Measurements from ENCODE around the gene KLF16.

KLF16 gene

DNA sequence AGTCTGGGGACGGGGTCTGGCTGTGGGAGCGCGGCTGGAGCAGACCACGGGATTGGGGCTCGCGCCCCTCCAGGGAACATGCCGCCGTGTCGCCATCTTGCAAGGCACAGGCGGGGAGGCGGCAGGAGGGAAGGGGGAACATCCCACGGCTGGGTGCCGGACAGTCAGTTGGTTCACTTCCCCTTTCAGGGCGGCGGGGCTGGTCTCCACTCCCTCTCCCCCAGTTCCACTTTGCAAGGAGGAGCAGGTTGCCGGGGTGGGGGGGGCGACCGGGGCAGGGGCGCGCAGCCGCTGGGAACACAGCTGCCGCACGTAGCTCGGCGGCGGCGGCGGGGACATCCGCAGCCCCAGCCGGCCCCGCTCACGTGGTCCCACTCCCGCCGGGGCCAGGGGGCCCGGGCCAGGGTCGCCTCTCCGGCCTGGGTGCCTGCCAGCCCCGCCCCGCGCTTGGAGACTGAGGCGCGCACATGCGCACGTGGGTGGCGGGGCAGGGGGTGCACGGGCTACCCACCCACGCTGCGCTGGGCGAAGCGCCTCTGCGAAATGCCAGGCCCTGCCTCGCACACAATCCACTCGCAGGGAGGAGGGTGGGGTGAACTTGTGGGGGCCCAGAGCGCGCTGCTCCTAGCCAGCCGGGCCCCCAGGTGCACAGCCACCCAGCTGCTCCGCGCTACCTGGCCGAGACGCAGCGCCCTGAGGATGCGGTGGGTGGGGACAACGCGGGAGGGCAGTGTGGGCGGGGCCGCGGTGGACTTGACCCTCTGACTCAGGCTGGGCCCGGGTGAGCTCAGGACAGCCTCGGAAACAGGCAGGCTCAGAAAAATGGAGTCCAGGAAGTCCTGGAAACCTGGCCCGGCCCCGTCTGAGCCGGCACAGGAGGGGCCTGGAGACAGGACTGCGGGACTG, 6.4 kb downstream of the KLF16 start:
- H3K27ac ChIP-seq, result peak overlapping the region; percentile 90
- DNase-seq (ENCODE audit: low read depth, low spot score), result peak; percentile 18

DNA sequence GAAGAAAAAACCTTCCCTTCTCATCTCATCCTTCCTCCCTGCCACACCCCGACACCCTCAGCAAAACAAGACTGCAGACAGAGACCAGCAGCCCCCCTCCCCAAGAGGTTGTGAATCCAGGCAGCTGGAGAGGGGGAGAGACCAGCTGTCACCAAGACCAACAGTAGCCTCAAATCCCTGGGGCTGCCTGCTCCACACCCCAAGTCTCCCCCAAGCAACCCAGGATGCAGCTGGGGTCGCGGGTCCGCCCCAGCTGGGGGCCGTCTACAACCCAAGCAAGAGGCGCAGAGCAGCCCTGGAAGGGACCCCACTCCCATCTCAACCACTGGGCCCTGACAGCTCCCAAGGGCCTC, 7.1 kb downstream of the KLF16 start:
- peak overlapping the region; percentile 90 for H3K27ac ChIP-seq
- no peak for DNase-seq (ENCODE audit: low read depth, low spot score)

GRCh38 chr19:1855828-1856255, 7.5 kb downstream of the KLF16 start:
- H3K27ac ChIP-seq, result peak overlapping the region; percentile 90
- no peak for DNase-seq (ENCODE audit: low read depth, low spot score)

DNA sequence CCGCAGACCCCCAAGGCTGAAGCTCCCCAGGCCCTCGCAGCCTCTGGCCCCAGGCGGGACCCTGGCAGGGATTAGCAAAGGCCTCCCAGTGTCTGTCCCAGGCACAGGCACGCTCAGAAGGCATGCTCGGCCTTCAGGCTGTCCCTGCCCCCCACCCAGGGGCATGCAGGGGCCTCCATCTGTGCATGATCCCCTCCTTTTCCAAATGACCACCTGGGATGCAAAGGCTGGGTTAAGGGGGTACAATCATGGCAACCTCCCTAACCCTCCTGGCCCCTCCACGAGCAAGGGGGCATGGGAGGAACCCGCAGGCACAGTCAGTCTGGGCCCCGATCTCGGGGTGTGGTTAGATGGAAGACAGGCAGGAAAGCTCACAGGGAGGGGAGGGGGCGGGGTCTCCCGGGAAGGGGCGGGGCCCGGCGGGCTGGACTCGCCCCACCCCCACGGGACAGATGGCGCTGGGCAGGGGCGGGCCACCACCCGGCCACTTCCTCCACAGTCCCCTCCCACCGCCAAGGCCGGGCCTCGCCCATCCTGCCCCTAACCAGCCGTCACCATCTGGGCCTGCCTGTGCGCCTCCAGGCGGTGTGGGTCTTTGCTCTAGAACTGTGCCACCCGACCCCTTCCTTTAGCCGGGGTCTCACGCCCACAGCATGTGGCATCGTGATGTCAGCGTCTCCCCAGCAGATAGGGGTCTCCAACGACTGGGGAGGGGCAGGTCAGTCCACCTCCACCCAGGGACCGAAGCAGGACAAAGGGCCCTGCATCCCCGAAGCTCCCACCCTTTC, 8.1 kb downstream of the KLF16 start:
- peak overlapping the region; percentile 90 for H3K27ac ChIP-seq
- peak; percentile 10 for DNase-seq (ENCODE audit: low read depth, low spot score)

DNA sequence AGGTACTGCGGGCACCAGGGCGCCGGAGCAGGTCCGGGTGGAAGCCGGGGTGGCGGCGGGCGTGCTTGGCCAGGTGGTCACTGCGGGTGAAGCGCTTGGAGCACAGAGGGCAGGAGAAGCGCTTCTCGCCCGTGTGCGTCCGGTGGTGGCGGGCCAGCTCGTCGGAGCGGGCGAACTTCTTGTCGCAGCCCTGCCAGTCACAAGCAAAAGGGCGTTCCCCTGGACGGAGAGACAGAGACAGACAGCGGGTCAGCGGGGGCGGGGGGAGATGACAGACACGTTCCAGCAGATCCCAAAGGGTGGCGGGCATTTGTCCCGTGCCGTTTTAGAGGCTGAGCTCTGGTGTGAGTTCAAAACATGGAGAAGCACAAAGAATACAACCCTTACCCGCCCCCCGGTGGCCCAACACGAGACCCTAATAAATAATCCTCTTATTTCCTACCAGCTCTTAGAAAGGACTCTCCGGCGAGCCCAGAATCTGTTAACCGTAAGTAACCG, 8.8 kb downstream of the KLF16 start:
- DNase-seq (ENCODE audit: low read depth, low spot score), result no peak
- peak overlapping the region; percentile 90 for H3K27ac ChIP-seq

DNA sequence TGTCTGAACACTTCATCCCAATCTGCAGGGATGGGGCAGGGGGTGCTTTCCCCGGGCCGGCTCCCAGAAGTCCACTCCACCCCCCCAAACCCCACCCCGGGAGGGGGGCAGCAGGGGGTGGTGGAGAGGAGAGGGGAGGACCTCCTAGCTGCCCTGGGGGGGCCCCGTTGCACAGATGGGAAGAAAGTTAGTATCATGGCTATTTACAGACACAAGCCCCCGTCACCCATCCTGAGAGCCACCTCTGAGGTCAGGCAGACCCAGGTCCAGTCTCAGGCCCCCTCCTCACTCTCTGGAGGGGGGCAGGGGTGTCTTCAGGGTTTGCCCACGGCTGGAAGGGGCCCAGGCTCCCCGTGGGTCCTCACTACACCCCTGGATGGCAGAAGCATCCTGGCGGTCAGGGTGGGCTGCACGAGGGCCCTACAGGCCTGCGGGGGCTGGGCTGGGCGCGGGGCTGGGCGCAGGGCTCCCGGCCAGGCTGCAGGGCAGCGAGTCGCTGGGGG, 9.3 kb downstream of the KLF16 start:
- DNase-seq (ENCODE audit: low read depth, low spot score), result no peak
- peak overlapping the region; percentile 90 for H3K27ac ChIP-seq

DNA sequence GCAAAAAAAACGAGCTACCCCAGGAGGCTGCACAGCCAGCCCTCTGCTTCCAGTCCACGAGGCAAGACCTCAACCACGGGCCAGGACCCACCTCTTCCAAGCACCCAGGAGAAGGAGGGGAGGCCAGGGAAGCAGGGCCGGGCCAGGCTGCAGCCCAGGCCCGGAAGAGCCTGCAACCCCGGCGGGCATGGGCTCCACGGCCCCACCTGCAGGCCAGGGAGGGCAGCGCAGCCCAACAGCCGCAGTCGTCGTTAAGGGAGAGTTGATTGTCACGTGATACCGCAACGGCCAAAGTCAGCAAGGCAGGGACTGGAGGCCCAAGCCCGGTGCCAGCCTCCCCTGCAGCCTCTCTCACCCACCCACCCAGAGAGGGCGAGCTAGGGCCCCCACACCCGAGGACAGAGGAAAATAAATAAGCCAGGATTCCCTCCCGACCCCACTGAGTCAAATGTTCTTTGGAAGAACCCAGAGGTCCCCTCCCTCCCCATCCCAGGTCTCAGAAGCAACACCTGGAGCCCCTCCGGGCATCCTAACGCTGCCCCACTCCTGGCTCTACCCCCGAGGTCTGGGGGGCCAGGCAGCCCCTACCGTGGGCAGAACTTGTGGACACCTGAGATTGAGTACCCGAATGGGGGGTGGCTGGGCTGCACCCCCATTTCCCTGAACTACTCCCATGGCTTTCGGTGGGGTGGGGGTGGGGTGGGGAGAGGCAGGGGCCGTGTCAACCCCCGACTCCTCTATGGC, 9.9 kb downstream of the KLF16 start:
- DNase-seq (ENCODE audit: low read depth, low spot score), result no peak
- no peak overlapping the region for H3K27ac ChIP-seq

DNA sequence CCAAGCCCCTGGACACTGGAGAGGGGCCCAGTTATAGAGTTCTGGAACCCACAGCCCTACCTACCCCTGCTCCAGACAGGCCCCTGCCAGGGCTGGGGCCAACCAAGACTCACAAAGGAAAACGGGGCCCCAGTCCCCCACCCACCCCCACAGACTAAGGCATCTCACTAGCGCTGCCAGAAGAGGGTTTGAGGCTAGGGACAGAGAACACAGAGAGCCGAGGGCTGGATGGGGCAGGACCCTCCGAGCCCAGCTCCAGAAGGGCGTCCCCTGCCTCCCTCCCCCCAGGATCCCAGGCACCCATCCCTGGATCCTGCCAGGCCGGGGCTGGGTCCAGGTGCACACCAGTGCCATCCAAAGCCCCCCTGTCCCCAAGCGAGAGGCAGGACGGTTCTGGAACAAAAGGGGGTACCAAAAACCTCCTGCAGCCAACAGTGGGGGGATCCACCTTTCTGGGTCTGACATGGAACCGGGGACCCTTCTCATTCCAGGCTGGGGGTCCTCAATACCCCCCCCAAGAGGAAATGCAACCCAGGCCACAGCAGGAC, 10.7 kb downstream of the KLF16 start:
- no peak for DNase-seq (ENCODE audit: low read depth, low spot score)

DNA sequence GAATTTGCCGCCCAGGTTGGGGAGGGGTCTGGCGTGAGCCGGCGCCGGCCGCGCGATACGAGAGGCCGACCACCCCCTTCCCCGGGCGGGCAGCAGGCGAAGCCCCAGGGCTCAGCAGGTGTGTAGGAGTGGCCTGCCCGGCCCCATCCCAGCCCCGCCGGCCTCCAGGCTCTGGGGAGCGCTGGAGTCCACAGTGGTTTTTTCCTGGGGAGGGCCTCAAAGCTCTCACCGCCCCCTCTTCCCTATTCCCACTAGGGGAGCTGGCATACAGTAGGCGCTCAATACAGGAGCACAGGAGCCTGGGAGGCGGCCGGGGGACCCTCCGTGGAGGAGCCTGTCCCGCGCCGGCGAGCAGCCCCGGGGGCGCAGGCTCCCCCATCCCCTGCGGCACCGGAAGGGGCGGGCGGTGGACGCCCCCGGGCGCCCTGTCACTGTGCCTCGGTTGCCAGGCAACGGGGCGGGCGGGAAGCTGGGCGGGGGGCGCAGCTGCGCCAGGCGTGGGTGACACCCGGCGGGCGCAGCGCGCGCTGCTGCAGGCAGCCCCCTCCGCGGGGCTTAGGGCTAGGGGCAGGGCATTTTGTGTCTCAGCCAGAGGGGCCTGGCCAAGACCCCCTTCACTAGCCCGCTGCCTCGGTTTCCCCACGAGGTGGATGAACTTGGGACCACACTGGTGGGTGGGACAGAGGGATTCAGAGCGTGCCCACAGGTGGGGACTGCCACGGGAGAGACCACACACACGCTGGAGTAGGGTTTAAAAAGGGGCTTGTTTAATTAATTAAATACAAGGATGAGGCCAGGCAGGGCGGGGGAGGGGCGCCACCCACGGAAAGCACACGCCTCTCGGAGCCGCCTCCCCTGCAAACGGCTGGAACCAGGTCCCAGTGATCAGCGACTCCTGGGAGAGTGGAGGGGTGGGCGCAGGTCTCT, 11.5 kb downstream of the KLF16 start:
- H3K27ac ChIP-seq, result no peak overlapping the region
- no peak for DNase-seq (ENCODE audit: low read depth, low spot score)

More for the DNA sequence above, 10.7 kb downstream of the KLF16 start:
- H3K27ac ChIP-seq, result no peak overlapping the region

GRCh38 chr19:1850809-1851653, 12.3 kb downstream of the KLF16 start:
- no peak for DNase-seq (ENCODE audit: low read depth, low spot score)

DNA sequence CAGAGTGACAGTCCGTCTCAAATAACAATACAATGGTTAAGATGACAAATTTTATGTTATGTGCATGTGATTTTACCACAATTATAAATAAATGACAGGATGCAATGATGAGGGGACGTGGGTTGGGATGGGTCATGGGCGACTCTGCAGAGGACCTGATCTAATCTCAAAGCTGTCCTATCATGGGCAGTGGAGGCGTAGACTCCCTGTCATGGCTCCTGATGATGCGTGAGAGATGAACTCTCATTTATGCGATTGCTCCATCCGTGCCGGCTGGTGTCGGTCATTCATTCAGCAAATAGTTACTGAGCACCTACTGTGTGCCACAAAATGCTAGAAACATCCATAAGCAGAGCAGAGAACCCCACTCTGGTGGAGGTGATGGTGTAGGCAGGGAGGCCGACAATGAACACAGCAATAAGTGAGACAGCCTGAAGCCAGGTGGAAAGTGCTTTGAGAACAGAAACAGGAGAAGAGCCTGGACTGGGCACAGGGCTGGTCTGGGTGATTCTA, 13.4 kb downstream of the KLF16 start:
- no peak for DNase-seq (ENCODE audit: low read depth, low spot score)
- no peak overlapping the region for H3K27ac ChIP-seq

More at GRCh38 chr19:1850809-1851653, 12.3 kb downstream of the KLF16 start:
- H3K27ac ChIP-seq, result no peak overlapping the region

DNA sequence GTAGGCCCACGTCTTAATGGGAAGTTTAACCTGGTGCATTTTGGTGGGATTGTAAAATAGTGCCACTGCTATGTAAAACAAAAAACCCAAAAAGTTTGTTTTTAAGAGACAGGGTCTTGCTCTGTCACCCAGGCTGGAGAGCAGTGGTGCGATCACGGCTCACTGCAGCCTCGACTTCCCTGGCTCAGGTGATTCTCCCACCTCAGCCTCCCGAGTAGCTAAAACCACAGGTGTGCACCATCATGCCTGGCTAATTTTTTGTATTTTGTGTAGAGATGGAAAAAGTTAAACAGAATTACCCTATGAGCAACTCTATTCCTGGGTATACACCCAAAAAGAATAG, 14.3 kb downstream of the KLF16 start:
- H3K27ac ChIP-seq, result peak overlapping the region; percentile 91
- no peak for DNase-seq (ENCODE audit: low read depth, low spot score)

- peak; percentile 58 for DNase-seq (ENCODE audit: low read depth, low spot score)
- peak within 1 kb of the TSS; percentile 91 for H3K27ac ChIP-seq
Observed at GRCh38 chr19:1848399-1849131, 14.8 kb downstream of the KLF16 start, which contains the start of gene REXO1. REXO1 (minus strand) TSS chr19:1848483; CDS start chr19:1848358, 125 bp downstream.

DNA sequence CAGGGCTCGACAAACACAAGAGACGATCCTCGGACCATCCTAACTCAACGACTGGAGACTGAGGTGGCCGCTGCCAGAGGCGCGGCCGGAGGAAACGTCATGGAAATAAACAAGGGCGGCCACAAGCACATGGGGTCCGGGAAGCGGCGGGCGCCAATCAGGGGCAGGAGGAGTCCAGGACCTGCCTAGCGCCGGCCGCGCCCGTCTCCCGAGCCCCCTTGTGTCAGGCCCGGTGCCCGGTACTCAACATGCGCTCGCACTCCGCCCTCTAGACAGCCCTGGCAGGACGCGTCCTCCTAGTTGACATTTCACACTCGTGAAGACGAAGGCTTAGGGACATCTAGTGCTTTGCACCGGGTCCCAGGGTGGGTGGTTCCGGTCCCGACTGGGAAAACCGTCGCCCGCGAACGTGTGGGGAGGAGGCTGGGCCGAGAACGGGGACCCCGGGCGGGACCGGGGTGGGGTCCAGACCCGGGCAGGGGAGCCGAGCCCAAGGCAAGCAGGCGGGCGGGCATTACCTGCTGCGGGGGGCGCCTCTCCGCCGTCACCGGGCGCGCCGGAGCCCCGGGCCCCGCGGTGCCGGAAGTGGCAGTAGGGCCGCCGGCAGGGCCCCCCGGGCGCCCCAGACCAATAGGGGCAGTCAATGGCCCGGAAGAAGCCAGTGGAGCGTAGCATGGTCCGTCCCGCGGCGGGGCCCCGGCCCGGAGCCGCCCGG, 15.5 kb downstream of the KLF16 start:
- DNase-seq (ENCODE audit: low read depth, low spot score), result no peak
- peak overlapping the region; percentile 91 for H3K27ac ChIP-seq

DNA sequence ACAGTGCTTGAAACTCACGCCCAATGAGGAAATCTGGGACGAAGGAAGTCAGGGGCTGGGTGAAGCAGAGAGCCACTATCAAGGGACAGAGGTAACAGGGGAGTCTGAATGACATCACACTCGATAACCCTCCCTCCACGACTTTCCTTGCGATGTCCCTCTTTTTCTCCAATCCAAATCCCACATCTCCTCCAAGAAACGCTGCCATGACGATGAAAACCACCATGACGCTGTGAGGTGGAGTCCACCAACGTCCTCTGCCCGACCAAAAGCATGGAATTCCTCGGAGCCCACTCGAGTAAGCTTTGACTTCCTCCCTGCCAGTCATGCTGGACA, 16.1 kb downstream of the KLF16 start:
- H3K27ac ChIP-seq, result peak overlapping the region; percentile 91
- DNase-seq (ENCODE audit: low read depth, low spot score), result no peak

DNA sequence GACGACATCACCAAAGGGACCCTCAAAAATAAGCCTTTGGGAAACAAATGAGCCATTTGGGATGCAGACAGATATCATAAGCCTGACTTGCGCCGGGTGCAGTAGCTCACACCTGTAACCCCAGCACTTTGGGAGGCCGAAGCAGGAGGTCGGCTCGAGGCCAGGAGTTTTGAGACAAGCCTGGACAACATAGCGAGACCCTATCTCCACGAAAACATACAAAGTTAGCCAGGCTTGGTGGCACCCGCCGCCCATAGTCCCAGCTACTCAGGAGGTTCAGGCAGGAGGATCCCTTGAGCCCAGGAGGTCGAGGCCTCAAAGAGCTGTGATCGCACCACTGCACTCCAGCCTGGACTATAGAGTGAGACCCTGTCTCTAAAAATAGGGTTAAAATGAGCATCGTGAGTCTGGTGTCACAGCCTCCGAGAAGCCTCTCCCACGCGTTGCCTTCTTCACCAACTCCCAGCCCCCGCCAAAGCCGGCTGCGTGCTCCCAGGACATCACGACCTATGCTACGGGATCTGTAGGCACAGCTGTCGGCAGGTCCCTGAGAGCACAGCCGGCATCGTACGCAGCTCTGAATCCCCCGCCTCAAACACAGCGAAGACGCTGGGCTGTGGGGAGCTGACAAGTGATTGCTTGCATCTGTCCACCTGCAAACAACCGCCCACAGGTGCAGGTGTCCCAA, 16.7 kb downstream of the KLF16 start:
- no peak overlapping the region for H3K27ac ChIP-seq
- no peak for DNase-seq (ENCODE audit: low read depth, low spot score)

All from epithelial cell of prostate (primary cell).